ENCODE results near the gene OTOGL.

OTOGL gene

GRCh38 chr12:80321653-80322052 is 222.3 kb downstream of the OTOGL start:
- H3K27me3 ChIP-seq (replicated peaks) = no peaks in the 10 kb centered on the region
- no peak for TF ChIP-seq CTCF (IDR thresholded peaks at IDR 0.05; ENCODE audit: low read depth, low read length, missing control alignments)
- no peaks in the 10 kb centered on the region for H3K36me3 ChIP-seq (replicated peaks)
- in situ Hi-C loops (cut with HindIII; ENCODE audit: low pct_ligation_motif_present, low sequenced_read_pairs) = no loop called here
- H3K27ac ChIP-seq = no peak overlapping the region
- DNase-seq = peak; percentile 28
- no peak overlapping the region for H3K4me3 ChIP-seq (ENCODE audit: low read depth, low read length)

GRCh38 chr12:80325167-80325959 is 226.0 kb downstream of the OTOGL start:
- Histone ChIP-seq H3K27ac (no peak overlapping the region), H3K36me3 (replicated peaks) (no peaks in the 10 kb centered on the region), H3K4me3 (ENCODE audit: low read depth, low read length) (no peak overlapping the region), H3K27me3 (replicated peaks) (no peaks in the 10 kb centered on the region)
- no peak for DNase-seq
- in situ Hi-C loops (cut with HindIII; ENCODE audit: low pct_ligation_motif_present, low sequenced_read_pairs) = no loop called here
- TF ChIP-seq CTCF (IDR thresholded peaks at IDR 0.05; ENCODE audit: low read depth, low read length, missing control alignments) = no peak

- Histone ChIP-seq H3K36me3 (replicated peaks) (no peaks in the 10 kb centered on the region), H3K27me3 (replicated peaks) (no peaks in the 10 kb centered on the region), H3K27ac (no peak overlapping the region), H3K4me3 (ENCODE audit: low read depth, low read length) (no peak overlapping the region)
- no peak for DNase-seq
- no peak for TF ChIP-seq CTCF (IDR thresholded peaks at IDR 0.05; ENCODE audit: low read depth, low read length, missing control alignments)
- in situ Hi-C loops (cut with HindIII; ENCODE audit: low pct_ligation_motif_present, low sequenced_read_pairs) = no loop called here
Observed at GRCh38 chr12:80332827-80333226, 233.5 kb downstream of the OTOGL start.

GRCh38 chr12:80352474-80352873 is 253.1 kb downstream of the OTOGL start:
- no peak for TF ChIP-seq CTCF (IDR thresholded peaks at IDR 0.05; ENCODE audit: low read depth, low read length, missing control alignments)
- Histone ChIP-seq H3K27ac (no peak overlapping the region), H3K27me3 (replicated peaks) (no peaks in the 10 kb centered on the region), H3K36me3 (replicated peaks) (no peaks in the 10 kb centered on the region), H3K4me3 (ENCODE audit: low read depth, low read length) (no peak overlapping the region)
- DNase-seq = peak; percentile 22
- in situ Hi-C loops (cut with HindIII; ENCODE audit: low pct_ligation_motif_present, low sequenced_read_pairs) = no loop called here

GRCh38 chr12:80353254-80353653 is 253.9 kb downstream of the OTOGL start:
- TF ChIP-seq CTCF (IDR thresholded peaks at IDR 0.05; ENCODE audit: low read depth, low read length, missing control alignments) = no peak
- Histone ChIP-seq H3K27me3 (replicated peaks) (no peaks in the 10 kb centered on the region), H3K27ac (peak overlapping the region; percentile 23), H3K36me3 (replicated peaks) (no peaks in the 10 kb centered on the region), H3K4me3 (ENCODE audit: low read depth, low read length) (no peak overlapping the region)
- peak; percentile 59 for DNase-seq
- in situ Hi-C loops (cut with HindIII; ENCODE audit: low pct_ligation_motif_present, low sequenced_read_pairs) = no loop called here

- TF ChIP-seq CTCF (IDR thresholded peaks at IDR 0.05; ENCODE audit: low read depth, low read length, missing control alignments) = no peak
- H3K4me3 ChIP-seq (ENCODE audit: low read depth, low read length) = no peak overlapping the region
- H3K27ac ChIP-seq = no peak overlapping the region
- DNase-seq = no peak
- H3K36me3 ChIP-seq (replicated peaks) = no peaks in the 10 kb centered on the region
- in situ Hi-C loops (cut with HindIII; ENCODE audit: low pct_ligation_motif_present, low sequenced_read_pairs) = no loop called here
- H3K27me3 ChIP-seq (replicated peaks) = no peaks in the 10 kb centered on the region
Observed at GRCh38 chr12:80356097-80356496, 256.8 kb downstream of the OTOGL start.

Measured in brain microvascular endothelial cell (primary cell).